Activated T-cell treated with anti-CD3 and anti-CD28 coated beads for 1 hour (primary cell): Measurements from ENCODE around the gene PLEKHG7.

Experiments used
- DNase-seq: peaks from one replicate; pipeline ENCODE4 v3.0.0-alpha.2; 2020; ENCODE audit warnings: low read depth

Gene PLEKHG7

DNA sequence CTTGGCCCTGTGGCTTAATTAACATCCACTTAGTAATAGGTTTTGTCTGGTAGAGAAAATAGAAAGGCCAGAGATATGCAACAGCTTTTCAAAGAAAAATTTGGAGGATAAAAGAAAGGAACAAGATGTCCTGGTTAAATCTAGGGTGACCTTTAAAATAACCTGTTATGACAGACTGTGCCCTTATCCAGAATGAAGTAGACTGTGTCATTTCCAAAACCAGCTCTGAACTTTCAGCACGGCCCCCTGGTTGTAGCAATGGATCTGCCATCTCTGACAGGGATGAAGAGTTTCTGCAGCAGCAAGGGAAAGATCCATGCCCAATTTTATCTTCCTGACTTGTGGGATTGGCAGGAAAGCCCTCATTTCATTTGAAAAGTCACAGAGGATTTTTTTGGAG lies 5.1 kb downstream of the PLEKHG7 start:
- no peak for DNase-seq

DNA sequence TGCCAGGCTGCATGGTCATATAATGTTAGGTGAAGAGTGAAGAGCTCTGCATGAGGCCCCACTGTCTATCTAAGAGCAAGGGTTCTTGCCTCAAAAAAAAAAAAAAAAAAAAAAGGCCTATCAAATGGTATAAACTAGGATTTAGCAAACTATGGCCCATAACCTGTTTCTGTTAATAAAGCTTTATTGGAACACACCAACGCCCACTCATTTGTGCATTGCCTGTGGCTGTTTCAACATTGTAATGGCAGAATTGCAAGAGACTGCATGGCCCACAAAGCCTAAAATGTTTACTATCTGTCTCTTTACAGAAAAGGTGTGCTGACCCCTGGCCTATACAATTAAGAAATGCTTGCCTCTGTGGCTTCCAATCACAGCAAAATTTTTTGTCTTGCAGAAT lies 12.8 kb downstream of the PLEKHG7 start:
- DNase-seq: no peak

DNA sequence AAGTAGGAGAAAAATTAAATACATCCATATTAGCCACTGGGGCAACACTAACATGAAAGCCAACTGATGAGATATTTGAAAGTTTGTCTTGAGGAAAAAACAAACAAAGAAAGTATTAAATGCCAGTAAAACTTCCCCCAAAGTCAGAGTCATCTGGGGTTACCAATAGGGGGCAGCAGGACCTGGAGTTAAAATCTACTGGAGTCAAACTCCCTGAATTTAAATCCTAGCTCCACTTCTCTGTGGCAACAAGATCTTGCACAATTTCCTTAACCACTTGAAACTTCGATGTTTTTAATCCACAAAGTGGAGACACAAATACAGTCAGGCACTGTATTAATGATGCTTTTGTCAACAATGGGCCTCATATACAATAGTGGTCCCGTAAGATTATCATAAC lies 14.4 kb downstream of the PLEKHG7 start:
- no peak for DNase-seq

DNA sequence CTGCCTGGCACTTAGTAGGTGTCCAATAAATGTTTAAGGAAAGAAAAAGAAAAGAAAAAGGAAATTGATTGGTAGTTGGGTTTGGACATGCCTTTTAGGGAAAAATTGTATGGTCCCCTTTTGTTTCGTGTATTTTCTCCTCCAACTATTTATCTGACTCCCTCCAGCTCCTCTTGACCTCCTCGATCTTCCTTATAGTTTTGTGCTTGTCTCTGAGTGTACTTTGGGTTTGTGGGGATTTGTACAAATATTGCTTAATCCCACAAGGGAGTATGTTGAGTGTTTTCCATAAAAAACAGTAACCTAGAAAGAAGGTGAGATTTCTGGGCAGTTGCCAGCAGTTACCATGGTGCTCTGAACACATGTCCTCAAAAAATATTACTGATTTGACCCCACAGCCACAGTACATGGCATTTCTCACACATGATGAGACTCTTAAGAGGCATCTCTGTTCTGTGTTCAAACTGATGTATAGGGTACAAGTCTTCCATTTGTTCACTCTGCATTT lies 15.7 kb downstream of the PLEKHG7 start:
- DNase-seq: no peak

DNA sequence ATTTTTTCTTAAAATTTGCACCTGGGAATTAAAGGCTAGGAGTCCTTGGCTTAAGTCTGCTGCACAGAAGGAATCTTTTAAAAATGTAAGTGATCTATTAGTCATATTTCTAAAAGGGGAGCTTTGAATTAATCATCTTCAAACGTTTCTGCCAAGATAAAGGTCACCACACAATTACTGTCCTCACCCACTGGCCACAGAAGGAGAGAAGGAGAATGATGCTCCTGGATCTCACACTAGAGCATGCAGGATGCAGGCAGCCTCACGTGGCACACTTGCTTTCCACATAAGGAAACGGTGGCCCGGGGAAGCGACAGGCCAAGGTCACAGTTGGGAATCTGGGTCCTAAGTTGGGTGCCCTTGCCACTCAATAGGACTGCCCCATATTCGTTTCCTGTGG lies 16.9 kb downstream of the PLEKHG7 start:
- DNase-seq: no peak

DNA sequence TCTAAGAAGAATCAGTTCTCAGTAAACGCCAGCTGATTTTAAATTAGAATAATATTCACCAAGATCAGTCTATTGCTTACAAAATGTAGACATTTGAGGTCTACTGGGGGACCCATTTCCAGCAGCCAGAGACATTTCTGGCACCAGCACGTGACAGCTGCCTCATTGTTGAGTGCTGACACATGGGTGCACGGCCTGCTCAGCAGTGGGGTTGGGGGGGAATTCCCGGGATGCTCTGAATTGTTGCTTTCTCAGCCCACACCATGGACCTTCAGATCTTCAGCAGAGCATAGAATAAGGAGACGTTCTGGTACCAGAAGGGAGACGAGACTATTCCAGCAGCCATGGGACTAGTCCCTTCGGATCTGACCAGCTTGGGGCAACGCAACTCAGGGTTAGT lies 18.3 kb downstream of the PLEKHG7 start:
- DNase-seq: no peak

DNA sequence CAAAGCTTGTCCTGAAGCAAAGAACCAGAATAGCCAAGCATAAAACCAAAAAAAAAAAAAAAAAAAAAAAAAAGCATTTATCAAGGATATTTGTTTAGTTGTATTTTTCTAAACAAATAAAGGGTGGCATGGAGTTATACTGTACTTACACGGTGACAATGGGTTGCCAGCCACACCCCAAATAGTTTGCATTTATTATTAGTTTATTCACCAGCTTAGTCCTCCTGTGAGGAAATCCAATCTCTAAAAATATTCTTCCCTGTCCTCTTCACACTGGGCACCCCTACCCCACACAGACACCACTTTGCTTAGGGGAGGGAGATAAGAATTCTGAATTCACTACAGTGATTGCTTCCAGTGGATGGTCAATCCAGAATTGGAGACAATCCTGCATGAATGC lies 18.9 kb downstream of the PLEKHG7 start:
- no peak for DNase-seq

DNA sequence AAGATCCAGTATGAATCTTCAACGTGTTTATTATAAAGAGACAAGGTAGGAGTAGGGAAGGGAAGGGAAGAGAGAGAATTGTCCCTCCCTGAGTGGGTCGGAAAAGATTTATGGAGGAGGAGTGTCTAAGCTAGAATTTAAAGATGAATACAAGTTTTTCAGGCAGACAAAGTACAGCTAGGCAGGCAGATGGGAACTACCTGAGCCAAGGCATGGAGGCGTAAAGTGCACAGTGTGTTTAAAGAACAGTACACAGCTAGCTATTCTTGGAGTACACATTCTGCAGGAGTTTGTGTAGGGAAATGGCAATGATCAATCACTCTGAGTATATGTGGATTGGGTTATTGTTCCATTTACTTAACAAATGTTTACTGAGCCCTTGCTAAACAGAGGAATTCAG lies 20.1 kb downstream of the PLEKHG7 start:
- DNase-seq: no peak

DNA sequence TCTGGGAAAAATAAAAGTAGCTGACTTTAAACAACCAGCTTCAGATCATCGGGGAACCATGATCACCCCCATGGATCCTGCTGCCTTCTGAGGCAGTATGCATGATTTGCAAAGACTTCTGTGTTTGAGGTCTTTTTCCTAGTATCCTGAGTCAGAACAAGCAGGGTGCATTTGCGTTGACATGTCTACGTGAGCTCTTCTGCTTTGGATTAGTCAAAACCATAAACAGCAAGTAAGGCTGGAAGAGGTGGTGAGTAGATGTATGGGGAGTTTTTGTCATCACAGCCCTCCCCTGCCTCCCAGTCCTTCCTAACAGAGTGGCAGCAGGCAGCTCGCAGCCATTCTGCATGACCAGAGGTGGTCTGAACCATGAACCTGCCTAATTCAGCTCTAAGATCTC lies 24.1 kb downstream of the PLEKHG7 start:
- no peak for DNase-seq

DNA sequence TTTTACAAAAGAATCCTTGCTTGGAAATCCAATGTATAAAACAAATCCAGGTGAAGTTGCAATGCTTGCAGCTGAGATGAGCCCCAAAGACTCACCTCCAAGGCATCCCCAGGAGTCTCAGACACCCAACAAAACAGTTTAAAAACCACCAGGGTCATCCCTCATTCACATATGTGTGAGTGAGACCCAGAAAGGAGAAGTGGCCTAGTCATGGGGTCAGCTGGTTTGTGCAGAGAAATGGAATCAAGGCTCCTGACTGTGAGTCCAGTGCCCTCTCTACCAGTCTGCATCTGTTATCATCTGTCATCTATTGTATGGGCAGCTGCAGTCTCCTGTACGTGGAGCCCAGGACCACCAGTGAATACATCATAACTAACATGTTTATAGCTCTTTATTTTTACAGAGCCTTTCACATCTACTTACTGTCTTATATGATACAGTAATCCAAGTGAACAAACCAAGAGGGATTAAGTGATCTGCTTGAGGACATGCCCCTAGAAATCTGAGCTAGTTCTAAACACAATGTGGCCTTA lies 27.1 kb downstream of the PLEKHG7 start:
- DNase-seq: no peak

DNA sequence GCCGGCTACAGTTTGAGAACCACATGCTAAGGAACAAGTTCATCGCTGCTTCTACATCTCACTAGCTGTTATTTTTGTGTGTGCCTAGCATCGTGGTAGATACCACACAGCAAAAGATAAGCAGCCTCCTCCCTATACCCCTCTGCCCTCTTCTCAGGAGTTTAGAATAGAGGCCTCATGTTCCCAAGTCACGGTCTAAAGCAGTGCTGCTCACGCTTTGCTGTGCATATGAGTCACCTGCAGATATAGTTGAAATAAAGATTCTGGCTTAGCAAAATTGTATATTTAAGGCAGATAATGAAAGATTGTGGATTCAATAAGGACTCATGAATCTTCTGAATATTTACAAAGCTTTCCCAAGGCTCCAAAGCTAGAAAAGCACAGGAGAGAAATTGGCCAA lies 28.0 kb downstream of the PLEKHG7 start:
- DNase-seq: no peak

DNA sequence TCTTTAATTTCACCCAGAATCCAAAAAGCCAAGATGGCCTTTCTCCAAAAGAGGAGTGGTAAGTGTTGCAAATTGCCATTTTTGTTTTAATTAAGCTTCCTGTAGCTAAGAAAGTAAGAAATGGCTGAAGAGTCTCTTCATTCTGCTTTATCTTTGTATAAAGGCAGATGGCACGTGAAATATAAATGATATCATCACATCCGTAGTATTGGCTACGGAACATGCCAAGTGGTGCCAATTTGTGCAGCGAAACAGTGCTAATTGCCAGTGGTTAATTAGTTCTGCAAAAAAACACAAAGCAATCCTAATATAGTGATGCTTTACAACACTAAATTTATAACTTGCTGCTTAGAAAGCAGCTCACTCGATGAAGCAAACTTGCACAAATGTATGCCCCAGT lies 29.4 kb downstream of the PLEKHG7 start:
- DNase-seq: no peak

DNA sequence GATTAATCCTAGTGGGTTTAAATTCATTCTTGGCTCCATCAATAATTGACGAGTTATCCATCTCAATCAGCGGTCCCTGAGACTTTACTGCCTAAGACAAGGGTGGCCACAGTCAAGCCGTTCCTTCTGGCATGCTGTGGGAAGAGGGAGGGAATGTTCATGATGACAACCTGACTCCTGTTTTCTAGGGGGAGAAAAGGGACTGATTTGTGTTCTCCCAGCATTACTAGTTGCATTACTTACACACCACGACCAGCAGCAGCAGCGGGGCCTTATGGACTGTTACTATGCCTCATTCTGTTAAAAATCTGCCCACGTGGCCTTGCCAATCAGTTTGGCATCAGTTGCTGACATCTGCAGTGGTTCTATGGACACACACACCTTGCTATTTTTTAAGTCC lies 29.9 kb downstream of the PLEKHG7 start:
- DNase-seq: no peak

DNA sequence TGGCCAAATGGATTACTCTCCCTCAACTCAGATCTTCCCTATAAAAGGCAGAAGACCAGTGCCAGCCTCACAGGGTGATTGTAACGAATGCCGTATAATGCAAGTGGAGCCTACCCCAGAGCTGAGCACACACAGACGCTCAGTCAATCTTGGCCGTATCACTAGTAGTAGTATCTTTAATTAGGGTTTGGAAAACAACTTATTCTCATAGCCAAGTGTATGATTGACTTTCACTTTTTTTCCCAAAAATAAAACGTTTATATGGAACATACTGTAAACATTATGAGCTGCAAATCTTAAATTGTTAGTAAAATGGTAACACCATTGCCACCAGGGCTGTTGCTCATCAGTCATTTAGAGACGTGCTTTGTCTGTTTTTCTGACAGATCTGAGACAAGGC lies 30.4 kb downstream of the PLEKHG7 start:
- DNase-seq: no peak

DNA sequence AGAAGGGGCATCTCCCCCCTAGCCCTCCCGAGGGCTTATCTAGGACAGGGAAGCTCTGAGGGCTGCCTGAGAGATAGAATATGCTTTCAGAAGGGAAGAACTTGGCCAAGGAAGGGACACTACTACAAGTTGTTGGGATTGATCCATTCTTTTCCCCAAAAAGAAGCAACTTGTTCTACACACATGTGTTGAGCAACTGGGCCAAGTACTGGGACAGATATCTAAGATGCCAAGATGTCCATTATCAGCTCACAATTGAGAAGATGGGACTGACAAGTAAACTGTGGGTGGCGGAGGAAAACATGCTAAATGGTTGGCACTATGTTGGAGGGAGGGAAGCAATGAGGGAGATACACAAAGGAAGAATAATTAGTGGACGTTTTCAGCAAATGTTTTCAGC lies 30.9 kb downstream of the PLEKHG7 start:
- no peak for DNase-seq

DNA sequence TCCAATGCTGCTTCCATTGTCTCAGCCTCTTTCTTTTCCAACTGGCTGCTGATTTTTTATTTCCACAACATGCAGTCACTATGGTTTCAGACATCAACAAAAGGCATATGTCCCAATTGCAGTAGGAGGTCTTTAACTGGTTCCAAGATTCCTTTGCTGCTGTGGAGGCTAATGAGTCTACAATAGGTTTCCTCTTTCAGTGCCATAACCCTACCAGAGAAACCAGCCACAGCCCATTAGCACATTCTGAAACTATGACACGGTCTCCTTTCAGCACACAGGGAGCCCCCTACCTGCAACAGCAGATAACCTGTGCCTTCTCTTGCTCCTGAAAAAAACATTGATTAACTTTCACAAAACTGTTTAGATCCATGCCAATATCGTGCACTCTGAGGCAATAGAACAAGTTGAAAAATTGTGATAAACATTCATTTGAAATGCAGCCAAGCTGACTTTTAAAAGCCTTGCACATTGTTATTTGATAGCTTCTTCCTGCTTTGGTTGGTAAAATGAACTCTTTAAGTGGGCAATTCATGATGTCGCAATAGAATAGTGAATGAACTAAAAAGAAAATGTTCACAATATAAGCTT lies 32.4 kb downstream of the PLEKHG7 start:
- DNase-seq: no peak

DNA sequence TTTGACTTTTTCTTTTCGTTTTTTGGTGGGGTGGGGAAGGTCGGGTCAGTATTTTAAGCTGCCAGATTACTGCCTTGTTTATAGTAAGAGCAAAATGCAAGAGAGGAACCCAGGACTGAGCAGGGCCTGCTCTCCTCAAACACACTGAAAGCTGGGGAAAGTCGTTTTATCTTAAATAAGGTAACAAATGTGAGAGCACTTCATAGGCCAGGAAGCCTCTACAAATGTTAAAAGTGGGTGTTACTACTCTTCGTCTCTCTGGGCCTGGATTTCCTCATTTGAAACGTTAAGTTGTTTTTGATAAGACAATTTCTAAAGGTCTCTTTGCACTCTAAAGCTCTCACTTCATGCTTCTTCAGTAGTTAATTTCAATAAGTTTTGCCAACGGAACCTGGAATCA lies 33.8 kb downstream of the PLEKHG7 start:
- no peak for DNase-seq

DNA sequence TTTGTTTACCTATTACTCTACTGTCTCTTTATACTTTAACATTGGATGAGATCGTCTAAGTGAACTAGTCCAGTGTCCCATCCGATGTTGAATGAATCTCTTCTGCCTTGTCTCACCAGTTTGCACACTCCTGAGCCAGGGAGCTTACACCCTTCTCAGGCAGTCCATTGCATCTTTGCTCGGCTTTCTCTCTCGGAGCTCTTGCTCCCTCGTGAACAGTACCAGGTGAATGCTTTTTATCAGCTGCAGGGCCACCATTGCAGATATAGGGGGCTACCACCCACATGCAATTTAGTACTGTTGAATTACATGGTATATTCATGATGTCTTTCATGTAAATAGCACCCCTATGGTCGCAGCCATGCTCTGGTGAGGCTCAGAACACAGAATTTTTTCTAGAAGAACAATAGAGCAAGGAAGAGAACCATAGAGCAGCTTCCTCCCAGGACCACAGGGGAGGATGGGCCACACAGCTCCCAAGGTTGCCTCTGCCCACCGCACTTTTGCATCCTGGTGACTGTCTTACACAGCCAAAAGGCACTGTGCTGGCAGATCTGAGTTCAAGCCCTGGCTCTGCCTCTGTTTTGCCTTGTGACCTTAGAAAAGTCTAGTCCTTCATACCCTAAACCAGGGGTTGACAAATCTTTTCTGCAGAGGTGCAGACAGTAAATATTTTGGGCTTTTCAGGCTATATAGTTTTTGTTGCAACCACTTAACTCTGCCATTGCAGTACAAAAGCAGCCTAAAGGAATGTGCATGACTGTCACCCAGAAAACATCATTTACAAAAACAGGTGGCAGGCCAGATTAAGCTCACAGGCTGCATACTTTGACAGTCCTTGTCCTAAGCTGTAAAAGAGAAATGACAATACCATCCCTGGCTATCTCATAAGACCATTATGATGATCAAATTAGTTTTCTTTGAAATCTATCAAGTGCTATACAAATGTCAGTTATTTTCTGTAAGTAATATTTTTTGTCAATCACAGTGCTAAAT lies 35.4 kb downstream of the PLEKHG7 start:
- no peak for DNase-seq

DNA sequence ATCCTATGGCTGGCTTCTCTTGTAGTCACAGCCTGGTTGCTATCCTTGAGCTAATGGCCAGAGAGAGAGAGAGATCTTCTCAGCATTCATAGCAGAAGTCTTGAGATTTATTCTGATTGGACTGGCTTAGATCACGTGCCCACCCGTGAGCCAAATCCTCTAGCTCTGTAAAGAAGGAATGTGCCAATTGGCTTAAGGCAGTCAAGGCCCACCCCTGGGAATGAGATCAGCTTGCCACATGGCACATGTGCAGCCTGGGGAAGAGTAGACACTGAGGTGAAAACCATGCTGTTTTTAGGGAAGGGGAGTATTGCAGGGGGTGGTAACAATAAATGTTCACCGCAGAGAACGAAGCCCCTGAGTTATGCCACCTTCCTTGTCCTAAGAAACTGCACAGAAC lies 36.3 kb downstream of the PLEKHG7 start:
- DNase-seq: no peak

DNA sequence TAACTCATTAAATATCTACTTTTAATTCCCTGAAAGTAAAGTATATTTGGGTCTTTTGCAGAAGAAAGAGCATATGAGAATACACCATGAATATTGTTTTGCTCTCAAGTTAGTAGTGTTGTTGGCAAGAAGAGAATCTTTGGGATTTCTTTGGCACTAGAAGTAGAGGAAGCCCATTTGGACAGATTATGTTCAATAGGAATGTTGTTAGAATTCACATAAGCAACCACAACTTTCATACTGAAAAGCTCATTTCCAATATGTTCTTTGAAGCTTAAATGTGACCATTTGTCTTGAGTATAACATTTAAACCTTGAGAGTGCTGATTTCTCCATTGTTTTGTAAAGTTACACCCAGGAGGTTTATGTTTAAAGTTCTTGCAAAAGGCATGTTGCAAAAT lies 37.6 kb downstream of the PLEKHG7 start:
- no peak for DNase-seq

DNA sequence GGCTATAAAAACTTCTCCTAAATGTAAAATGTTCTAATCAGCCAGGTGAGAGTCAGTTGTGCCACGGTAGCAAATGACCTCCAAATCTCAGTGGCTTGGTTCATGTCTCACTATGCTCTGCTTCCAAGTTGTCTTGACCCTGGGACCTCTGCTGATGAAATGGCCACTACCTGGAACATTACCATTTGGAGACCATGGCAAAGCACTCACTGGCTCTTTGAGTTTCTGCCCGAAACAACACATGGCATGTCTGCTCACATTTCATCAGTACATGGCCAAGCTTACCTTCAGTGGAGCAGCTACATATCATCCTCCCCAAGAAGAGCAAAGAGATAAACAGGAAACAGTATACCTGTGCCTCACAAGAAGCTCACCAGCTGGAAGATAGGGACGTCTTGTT lies 40.2 kb downstream of the PLEKHG7 start:
- DNase-seq: no peak

DNA sequence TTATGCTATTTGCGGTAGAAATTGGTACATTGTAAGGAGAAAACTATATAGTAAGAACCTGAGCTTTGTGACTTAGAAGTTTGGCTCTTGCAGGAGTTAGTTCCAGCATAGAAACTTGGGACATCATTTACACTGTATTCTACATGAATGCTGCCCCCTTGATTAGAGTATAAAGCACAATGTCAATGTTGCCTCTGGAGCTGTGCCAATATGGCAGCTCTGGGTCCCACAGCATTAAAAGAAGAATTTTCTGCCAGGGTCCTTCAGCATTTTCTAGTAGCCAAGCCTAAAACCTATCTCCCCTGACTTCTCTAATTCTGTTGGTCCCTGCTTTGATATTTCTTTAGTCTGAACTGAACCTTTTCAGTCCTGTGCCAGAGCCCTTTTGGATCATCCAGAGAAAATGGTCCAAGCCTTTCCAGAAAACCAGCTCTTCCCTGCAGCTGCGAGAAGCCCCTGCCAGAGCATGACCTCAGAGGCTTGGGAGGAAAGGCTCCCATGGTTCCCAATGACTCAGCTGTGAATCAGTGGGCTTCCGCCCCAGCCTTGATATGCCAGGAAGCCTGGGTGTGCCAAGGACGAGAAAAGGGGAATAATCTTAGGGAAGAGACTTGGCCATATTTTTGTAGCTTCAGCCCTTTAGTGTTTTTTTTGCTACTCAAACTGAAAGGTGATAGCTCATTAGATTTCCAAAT lies 43.2 kb downstream of the PLEKHG7 start:
- DNase-seq: no peak

DNA sequence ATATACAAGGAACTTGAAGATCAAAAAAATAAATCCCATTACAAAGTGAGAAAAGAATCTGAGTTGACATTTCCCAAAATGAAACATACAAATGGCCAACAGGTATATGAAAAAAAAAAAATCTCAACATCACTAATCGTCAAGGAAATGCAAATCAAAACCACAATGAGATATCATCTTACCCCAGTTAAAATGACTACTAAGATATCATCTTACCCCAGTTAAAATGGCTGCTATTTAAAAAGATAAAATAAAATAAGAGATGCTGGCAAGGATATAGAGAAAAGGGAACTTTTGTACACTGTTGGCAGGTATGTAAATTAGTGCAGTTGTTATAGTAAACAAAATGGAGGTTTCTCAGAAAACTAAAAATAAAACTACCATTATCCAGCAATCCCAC lies 44.4 kb downstream of the PLEKHG7 start:
- DNase-seq: no peak
